Stimulated activated CD8-positive, alpha-beta memory T cell treated with anti-CD3 and anti-CD28 coated beads, Interleukin-12 subunit alpha, Interleukin-12 subunit beta, amount 100 ng/mL, for 4 hours (primary cell): ENCODE measurements around the gene AFAP1L2.

Source experiments
- DNase-seq: peaks from one replicate; pipeline ENCODE4 v3.0.0-alpha.2; 2020; ENCODE audit warnings: low read depth

AFAP1L2 gene

GRCh38 chr10:114387784-114388183 lies 16.5 kb downstream of the AFAP1L2 start:
- DNase-seq = no peak

GRCh38 chr10:114386452-114386851 lies 17.9 kb downstream of the AFAP1L2 start:
- DNase-seq = no peak

- no peak for DNase-seq
Observed at GRCh38 chr10:114385557-114385956, 18.7 kb downstream of the AFAP1L2 start.

- DNase-seq = no peak
Observed at GRCh38 chr10:114384601-114385000, 19.7 kb downstream of the AFAP1L2 start.

- DNase-seq = no peak
Observed at GRCh38 chr10:114384181-114384580, 20.1 kb downstream of the AFAP1L2 start.

GRCh38 chr10:114380797-114381196 lies 23.5 kb downstream of the AFAP1L2 start:
- no peak for DNase-seq

GRCh38 chr10:114380060-114380459 lies 24.2 kb downstream of the AFAP1L2 start:
- DNase-seq = no peak

GRCh38 chr10:114379631-114380041 lies 24.7 kb downstream of the AFAP1L2 start:
- DNase-seq = no peak

GRCh38 chr10:114376523-114376922 lies 27.8 kb downstream of the AFAP1L2 start:
- DNase-seq = no peak

- DNase-seq = no peak
Observed at GRCh38 chr10:114375047-114375446, 29.3 kb downstream of the AFAP1L2 start.

- no peak for DNase-seq
Observed at GRCh38 chr10:114374053-114374791, 30.1 kb downstream of the AFAP1L2 start.

- no peak for DNase-seq
Observed at GRCh38 chr10:114373631-114374030, 30.7 kb downstream of the AFAP1L2 start.

- no peak for DNase-seq
Observed at GRCh38 chr10:114372995-114373394, 31.3 kb downstream of the AFAP1L2 start.

GRCh38 chr10:114372179-114372578 lies 32.1 kb downstream of the AFAP1L2 start:
- DNase-seq = no peak

GRCh38 chr10:114370966-114371365 lies 33.3 kb downstream of the AFAP1L2 start:
- no peak for DNase-seq

- no peak for DNase-seq
Observed at GRCh38 chr10:114370199-114370598, 34.1 kb downstream of the AFAP1L2 start.

- DNase-seq = no peak
Observed at GRCh38 chr10:114368057-114368391, 36.3 kb downstream of the AFAP1L2 start.

- DNase-seq = no peak
Observed at GRCh38 chr10:114367351-114368056, 36.8 kb downstream of the AFAP1L2 start.

GRCh38 chr10:114364726-114365125 lies 39.6 kb downstream of the AFAP1L2 start:
- DNase-seq = no peak

- no peak for DNase-seq
Observed at GRCh38 chr10:114363745-114364454, 40.4 kb downstream of the AFAP1L2 start.

GRCh38 chr10:114362826-114363355 lies 41.4 kb downstream of the AFAP1L2 start:
- no peak for DNase-seq

- no peak for DNase-seq
Observed at GRCh38 chr10:114359953-114360345, 44.4 kb downstream of the AFAP1L2 start.
